HEK293 (cell line): ENCODE measurements around the gene KLHL15.
A peak's percentile ranks its signal among the peaks of the same experiment; 100 is the strongest.

ENCODE experiments used
- CTCF ChIA-PET: fragments of 350-600 bp; formaldehyde crosslinking; extraction: SDS; loops from one replicate; lab custom pipeline; 2021; ENCODE audit warnings: antibody characterized with exemption; lab: Yijun Ruan, JAX
- POLR2A ChIA-PET: fragments of 300-600 bp; formaldehyde crosslinking; extraction: SDS; loops from one replicate; lab custom pipeline; 2020; ENCODE audit warnings: antibody characterized with exemption, inconsistent platforms; lab: Yijun Ruan, JAX
- H3K27ac ChIP-seq: fragments of 200-500 bp; sonication (Bioruptor generic); 2 replicates; pipeline ENCODE4 v1.5.1; 2014; ENCODE audit warnings: low read depth, low read length, control low read depth, inconsistent platforms; ENCODE audit errors: extremely low read depth
- H3K36me3 ChIP-seq, 2 experiments: fragments of 200-500 bp in 1 of 2; sonication (Bioruptor generic) in 1 of 2; 1 replicate in 1 of 2; 2 replicates in 1 of 2; pipeline ENCODE4 v1.5.1; 2014 to 2017; ENCODE audit warnings: inconsistent platforms in 2 of 2, low read length in 2 of 2; ENCODE audit not compliant: control insufficient read depth in 2 of 2, insufficient read depth in 1 of 2
- H3K4me1 ChIP-seq: fragments of 200-500 bp; sonication (Bioruptor generic); 2 replicates; pipeline ENCODE4 v1.5.1; 2014; ENCODE audit warnings: mild to moderate bottlenecking, low read length, inconsistent platforms; ENCODE audit not compliant: control insufficient read depth, insufficient read depth
- H3K4me3 ChIP-seq: 2 replicates; pipeline ENCODE4 v1.5.1; 2011; ENCODE audit warnings: low read depth, mild to moderate bottlenecking, control low read depth, low read length, moderate library complexity
- H3K9me3 ChIP-seq: fragments of 200-500 bp; sonication (Bioruptor generic); 2 replicates; pipeline ENCODE4 v1.5.1; 2014; ENCODE audit warnings: low read depth, low read length, inconsistent platforms; ENCODE audit not compliant: control insufficient read depth, insufficient read depth
- FEZF1 ChIP-seq: fragments of 450-650 bp; formaldehyde crosslinking; IDR thresholded peaks from 2 replicates; pipeline ENCODE4 v1.5.1; 2016; ENCODE audit warnings: missing biosample characterization, missing genetic modification characterization
- IKZF3 ChIP-seq: fragments of 450-650 bp; IDR thresholded peaks from 2 replicates; pipeline ENCODE4 v1.5.0; 2018; ENCODE audit warnings: missing biosample characterization, mild to moderate bottlenecking, missing genetic modification characterization, moderate library complexity
- OSR2 ChIP-seq: fragments of 450-650 bp; formaldehyde crosslinking; IDR thresholded peaks from 2 replicates; pipeline ENCODE4 v1.5.1; 2016; ENCODE audit warnings: missing biosample characterization, missing genetic modification characterization
- SP2 ChIP-seq: fragments of 450-650 bp; formaldehyde crosslinking; IDR thresholded peaks from 2 replicates; pipeline ENCODE4 v1.5.1; 2016; ENCODE audit warnings: missing biosample characterization, missing genetic modification characterization
- SP7 ChIP-seq: fragments of 450-650 bp; formaldehyde crosslinking; IDR thresholded peaks from 2 replicates; pipeline ENCODE4 v1.5.1; 2016; ENCODE audit warnings: missing biosample characterization, missing genetic modification characterization
- ZBTB8A ChIP-seq: fragments of 450-650 bp; formaldehyde crosslinking; IDR thresholded peaks from 2 replicates; pipeline ENCODE4 v1.5.1; 2016; ENCODE audit warnings: missing biosample characterization, missing genetic modification characterization
- ZEB2 ChIP-seq: fragments of 450-650 bp; formaldehyde crosslinking; IDR thresholded peaks from 2 replicates; pipeline ENCODE4 v1.5.1; 2016; ENCODE audit warnings: missing biosample characterization, missing genetic modification characterization
- ZFHX2 ChIP-seq: fragments of 450-650 bp; formaldehyde crosslinking; conservative IDR thresholded peaks from 2 replicates; pipeline ENCODE4 v1.5.1; 2016; ENCODE audit warnings: missing biosample characterization, missing genetic modification characterization
- ZNF223 ChIP-seq: fragments of 450-650 bp; formaldehyde crosslinking; IDR thresholded peaks from 2 replicates; pipeline ENCODE4 v1.5.1; 2016; ENCODE audit warnings: missing biosample characterization, missing genetic modification characterization
- ZNF423 ChIP-seq: fragments of 450-650 bp; formaldehyde crosslinking; IDR thresholded peaks from 2 replicates; pipeline ENCODE4 v1.5.1; 2016; ENCODE audit warnings: missing biosample characterization, missing genetic modification characterization
- ZNF555 ChIP-seq: fragments of 450-650 bp; formaldehyde crosslinking; conservative IDR thresholded peaks from 2 replicates; pipeline ENCODE4 v1.5.1; 2017; ENCODE audit warnings: missing biosample characterization, mild to moderate bottlenecking, missing genetic modification characterization, inconsistent platforms
- ZNF701 ChIP-seq: fragments of 450-650 bp; formaldehyde crosslinking; IDR thresholded peaks from 2 replicates; pipeline ENCODE4 v1.5.1; 2016; ENCODE audit warnings: missing biosample characterization, missing genetic modification characterization
- ZNF76 ChIP-seq: fragments of 450-650 bp; formaldehyde crosslinking; IDR thresholded peaks from 2 replicates; pipeline ENCODE4; 2016; ENCODE audit warnings: low read depth, missing biosample characterization, missing genetic modification characterization, borderline replicate concordance
- ZNF785 ChIP-seq: fragments of 450-650 bp; formaldehyde crosslinking; IDR thresholded peaks from 2 replicates; pipeline ENCODE4 v1.5.1; 2016; ENCODE audit warnings: missing biosample characterization, missing genetic modification characterization
- ZSCAN23 ChIP-seq: fragments of 450-650 bp; formaldehyde crosslinking; IDR thresholded peaks from 2 replicates; pipeline ENCODE4 v1.5.1; 2016; ENCODE audit warnings: missing biosample characterization, missing genetic modification characterization
- TF ChIP-seq, protein P1 (sequence below): fragments of 450-650 bp; formaldehyde crosslinking; IDR thresholded peaks from 2 replicates; pipeline ENCODE4 v1.5.1; 2016; ENCODE audit warnings: missing biosample characterization, missing genetic modification characterization
- TF ChIP-seq, protein P2 (sequence below): fragments of 450-650 bp; formaldehyde crosslinking; IDR thresholded peaks from 2 replicates; pipeline ENCODE4 v1.5.1; 2016; ENCODE audit warnings: missing biosample characterization, missing genetic modification characterization
- TF ChIP-seq, protein P3 (sequence below): fragments of 450-650 bp; formaldehyde crosslinking; IDR thresholded peaks from 2 replicates; pipeline ENCODE4 v1.5.1; 2016; ENCODE audit warnings: missing biosample characterization, missing genetic modification characterization, low read depth

Gene KLHL15

DNA sequence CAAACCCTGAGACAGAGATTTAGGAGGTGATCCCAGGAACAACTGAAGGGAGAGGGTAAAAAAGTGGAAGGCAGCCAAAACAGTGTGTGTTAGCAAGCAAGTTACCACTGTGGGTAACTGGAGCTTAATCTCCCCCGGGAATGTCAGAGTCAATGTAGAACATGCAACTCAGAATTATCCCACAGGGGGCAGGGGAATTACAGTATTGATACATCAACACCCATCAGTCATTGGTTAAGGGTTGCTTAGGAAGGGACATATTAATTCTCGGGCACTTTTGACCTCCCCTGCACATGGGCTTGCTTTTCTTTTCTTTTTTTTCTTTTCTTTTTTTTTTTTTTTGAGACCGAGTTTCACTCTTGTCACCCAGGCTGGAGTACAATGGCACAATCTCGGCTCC is 89.9 kb downstream of the KLHL15 start:
- Histone ChIP-seq H3K4me3 (no peak overlapping the region), H3K27ac (no peak overlapping the region), H3K4me1 (no peaks in the 10 kb centered on the region; the same call in 1 of the 2 replicates), H3K9me3 (no peaks in the 10 kb centered on the region), H3K36me3 (no peaks in the 10 kb centered on the region)
- 0 out of 2 replicates have a peak, but pooled peaks have one; percentile 21 for TF ChIP-seq ZSCAN23
- no peak for TF ChIP-seq ZNF785 (tag by site-specific recombination)
- TF ChIP-seq ZNF76 (tag by site-specific recombination): no peak
- TF ChIP-seq OSR2 (tag by site-specific recombination): peak; percentile 87
- TF ChIP-seq IKZF3: peak; percentile 32; the same call in 1 of the 2 replicates
- TF ChIP-seq SP2 (tag by site-specific recombination): no peak
- no peak for TF ChIP-seq ZNF223 (tag by site-specific recombination)
- no peak for TF ChIP-seq ZNF701 (tag by site-specific recombination)
- TF ChIP-seq, protein P1, sequence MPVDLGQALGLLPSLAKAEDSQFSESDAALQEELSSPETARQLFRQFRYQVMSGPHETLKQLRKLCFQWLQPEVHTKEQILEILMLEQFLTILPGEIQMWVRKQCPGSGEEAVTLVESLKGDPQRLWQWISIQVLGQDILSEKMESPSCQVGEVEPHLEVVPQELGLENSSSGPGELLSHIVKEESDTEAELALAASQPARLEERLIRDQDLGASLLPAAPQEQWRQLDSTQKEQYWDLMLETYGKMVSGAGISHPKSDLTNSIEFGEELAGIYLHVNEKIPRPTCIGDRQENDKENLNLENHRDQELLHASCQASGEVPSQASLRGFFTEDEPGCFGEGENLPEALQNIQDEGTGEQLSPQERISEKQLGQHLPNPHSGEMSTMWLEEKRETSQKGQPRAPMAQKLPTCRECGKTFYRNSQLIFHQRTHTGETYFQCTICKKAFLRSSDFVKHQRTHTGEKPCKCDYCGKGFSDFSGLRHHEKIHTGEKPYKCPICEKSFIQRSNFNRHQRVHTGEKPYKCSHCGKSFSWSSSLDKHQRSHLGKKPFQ (tag by site-specific recombination): 0 out of 2 replicates have a peak, but pooled peaks have one; percentile 21
- TF ChIP-seq SP7: 0 out of 2 replicates have a peak, but pooled peaks have one; percentile 28
- TF ChIP-seq ZBTB8A: no peak
- TF ChIP-seq ZFHX2: no peak
- TF ChIP-seq ZNF423 (tag by site-specific recombination): 0 out of 2 replicates have a peak, but pooled peaks have one; percentile 38
- no peak for TF ChIP-seq ZNF555
- TF ChIP-seq ZEB2 (tag by site-specific recombination): peak; percentile 36; the same call in 1 of the 2 replicates
- TF ChIP-seq, protein P2, sequence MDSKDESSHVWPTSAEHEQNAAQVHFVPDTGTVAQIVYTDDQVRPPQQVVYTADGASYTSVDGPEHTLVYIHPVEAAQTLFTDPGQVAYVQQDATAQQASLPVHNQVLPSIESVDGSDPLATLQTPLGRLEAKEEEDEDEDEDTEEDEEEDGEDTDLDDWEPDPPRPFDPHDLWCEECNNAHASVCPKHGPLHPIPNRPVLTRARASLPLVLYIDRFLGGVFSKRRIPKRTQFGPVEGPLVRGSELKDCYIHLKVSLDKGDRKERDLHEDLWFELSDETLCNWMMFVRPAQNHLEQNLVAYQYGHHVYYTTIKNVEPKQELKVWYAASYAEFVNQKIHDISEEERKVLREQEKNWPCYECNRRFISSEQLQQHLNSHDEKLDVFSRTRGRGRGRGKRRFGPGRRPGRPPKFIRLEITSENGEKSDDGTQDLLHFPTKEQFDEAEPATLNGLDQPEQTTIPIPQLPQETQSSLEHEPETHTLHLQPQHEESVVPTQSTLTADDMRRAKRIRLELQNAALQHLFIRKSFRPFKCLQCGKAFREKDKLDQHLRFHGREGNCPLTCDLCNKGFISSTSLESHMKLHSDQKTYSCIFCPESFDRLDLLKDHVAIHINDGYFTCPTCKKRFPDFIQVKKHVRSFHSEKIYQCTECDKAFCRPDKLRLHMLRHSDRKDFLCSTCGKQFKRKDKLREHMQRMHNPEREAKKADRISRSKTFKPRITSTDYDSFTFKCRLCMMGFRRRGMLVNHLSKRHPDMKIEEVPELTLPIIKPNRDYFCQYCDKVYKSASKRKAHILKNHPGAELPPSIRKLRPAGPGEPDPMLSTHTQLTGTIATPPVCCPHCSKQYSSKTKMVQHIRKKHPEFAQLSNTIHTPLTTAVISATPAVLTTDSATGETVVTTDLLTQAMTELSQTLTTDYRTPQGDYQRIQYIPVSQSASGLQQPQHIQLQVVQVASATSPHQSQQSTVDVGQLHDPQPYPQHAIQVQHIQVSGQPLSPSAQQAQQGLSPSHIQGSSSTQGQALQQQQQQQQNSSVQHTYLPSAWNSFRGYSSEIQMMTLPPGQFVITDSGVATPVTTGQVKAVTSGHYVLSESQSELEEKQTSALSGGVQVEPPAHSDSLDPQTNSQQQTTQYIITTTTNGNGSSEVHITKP: peak; percentile 99
- ChIA-PET CTCF (no interaction called here), POLR2A (interaction anchor here (1.0 kb wide), 1 partner anchor 35 kb away, joined by 3 read pairs; no protein-coding TSS in a partner anchor)

DNA sequence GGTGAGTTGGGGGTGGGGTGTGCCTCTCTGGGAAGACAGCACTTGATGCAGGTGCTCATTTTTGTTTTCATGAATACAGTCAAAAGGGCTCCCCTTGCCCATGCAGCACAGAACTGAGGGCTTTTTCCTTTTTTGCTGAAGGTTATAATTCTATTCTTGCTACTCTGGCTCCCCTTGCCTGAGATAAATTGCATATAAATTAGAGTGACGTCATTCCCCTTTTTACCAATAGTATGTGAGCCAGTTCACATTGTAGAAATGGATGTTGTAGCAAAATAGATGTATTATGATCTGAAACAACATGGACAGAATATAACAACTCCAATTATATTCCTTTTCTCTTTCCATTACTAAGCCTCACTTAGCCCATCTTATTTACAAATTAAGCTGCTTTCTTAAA is 90.8 kb downstream of the KLHL15 start:
- no peak overlapping the region for H3K27ac ChIP-seq
- H3K36me3 ChIP-seq: no peaks in the 10 kb centered on the region
- H3K4me3 ChIP-seq: no peak overlapping the region
- no peaks in the 10 kb centered on the region; the same call in 1 of the 2 replicates for H3K4me1 ChIP-seq
- no peaks in the 10 kb centered on the region for H3K9me3 ChIP-seq
- ChIA-PET POLR2A (no interaction called here), CTCF (no interaction called here)
- TF ChIP-seq, protein P2: peak; percentile 61
- TF ChIP-seq, protein P3, sequence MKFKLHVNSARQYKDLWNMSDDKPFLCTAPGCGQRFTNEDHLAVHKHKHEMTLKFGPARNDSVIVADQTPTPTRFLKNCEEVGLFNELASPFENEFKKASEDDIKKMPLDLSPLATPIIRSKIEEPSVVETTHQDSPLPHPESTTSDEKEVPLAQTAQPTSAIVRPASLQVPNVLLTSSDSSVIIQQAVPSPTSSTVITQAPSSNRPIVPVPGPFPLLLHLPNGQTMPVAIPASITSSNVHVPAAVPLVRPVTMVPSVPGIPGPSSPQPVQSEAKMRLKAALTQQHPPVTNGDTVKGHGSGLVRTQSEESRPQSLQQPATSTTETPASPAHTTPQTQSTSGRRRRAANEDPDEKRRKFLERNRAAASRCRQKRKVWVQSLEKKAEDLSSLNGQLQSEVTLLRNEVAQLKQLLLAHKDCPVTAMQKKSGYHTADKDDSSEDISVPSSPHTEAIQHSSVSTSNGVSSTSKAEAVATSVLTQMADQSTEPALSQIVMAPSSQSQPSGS (tag by site-specific recombination): peak; percentile 96
- no peak for TF ChIP-seq FEZF1
